SU-DHL-6 (cell line): Measurements from ENCODE around the gene SLC35F1.

ENCODE experiments used
- H2AFZ ChIP-seq: fragments of 200-600 bp; sonication (generic); 2 replicates; pipeline ENCODE4 v1.6.1; 2014; ENCODE audit warnings: low read depth, mild to moderate bottlenecking, moderate library complexity, mixed read lengths, antibody characterized with exemption, low read length; ENCODE audit not compliant: severe bottlenecking
- H3F3A ChIP-seq: fragments of 200-600 bp; shearing (Covaris generic); 2 replicates; pipeline ENCODE4 v1.6.0; 2016; ENCODE audit warnings: antibody characterized with exemption, mild to moderate bottlenecking; ENCODE audit not compliant: insufficient read depth
- H3K27ac ChIP-seq: fragments of 200-600 bp; sonication (generic); 2 replicates; pipeline ENCODE4 v1.5.1; 2016; ENCODE audit warnings: low read depth, mild to moderate bottlenecking, low read length, moderate library complexity, mixed read lengths
- H3K27me3 ChIP-seq: fragments of 200-600 bp; sonication (generic), shearing (Covaris generic); 2 replicates; pipeline ENCODE4 v1.6.0; 2014; ENCODE audit warnings: mild to moderate bottlenecking, low read length
- H3K36me3 ChIP-seq: fragments of 200-600 bp; sonication (generic); 2 replicates; pipeline ENCODE4 v1.6.1; 2014; ENCODE audit warnings: mild to moderate bottlenecking, low read length, mixed read lengths
- H3K4me2 ChIP-seq: fragments of 300-600, 200-600 bp; shearing (Covaris generic), sonication (generic); 2 replicates; pipeline ENCODE4 v1.6.0; 2014; ENCODE audit warnings: low read length, low read depth, mild to moderate bottlenecking; ENCODE audit not compliant: poor library complexity, severe bottlenecking
- H3K4me3 ChIP-seq: fragments of 200-600 bp; sonication (generic); 2 replicates; pipeline ENCODE4 v1.5.1; 2014; ENCODE audit warnings: antibody characterized with exemption, low read length, mild to moderate bottlenecking, mixed read lengths; ENCODE audit not compliant: insufficient read depth, poor library complexity, severe bottlenecking
- H3K79me2 ChIP-seq: fragments of 200-600 bp; sonication (generic); 2 replicates; pipeline ENCODE4 v1.6.1; 2014; ENCODE audit warnings: mild to moderate bottlenecking, low read length, moderate library complexity; ENCODE audit not compliant: insufficient read depth
- H3K9ac ChIP-seq: fragments of 200-600 bp; sonication (generic); 2 replicates; pipeline ENCODE4 v1.7.0; 2014; ENCODE audit warnings: mild to moderate bottlenecking, low read length
- H3K9me2 ChIP-seq: fragments of 200-600 bp; sonication (generic); replicated peaks from 2 replicates; pipeline ENCODE4 v1.6.1; 2014; ENCODE audit warnings: low read length; ENCODE audit not compliant: insufficient read depth
- H3K9me3 ChIP-seq: fragments of 200-600 bp; sonication (generic); 2 replicates; pipeline ENCODE4 v1.6.1; 2014; ENCODE audit warnings: low read length, mixed read lengths; ENCODE audit not compliant: insufficient read depth
- H4K20me1 ChIP-seq: fragments of 200-600 bp; sonication (generic); 2 replicates; pipeline ENCODE4 v1.6.1; 2014; ENCODE audit warnings: low read depth, mild to moderate bottlenecking, antibody characterized with exemption, low read length, moderate library complexity, mixed read lengths
- EZH2phosphoT487 ChIP-seq: fragments of 200-600 bp; sonication (generic), shearing (Covaris generic); conservative IDR thresholded peaks from 2 replicates; pipeline ENCODE4 v1.6.1; 2018; ENCODE audit warnings: mild to moderate bottlenecking, antibody characterized with exemption, low read length, moderate library complexity, mixed read lengths
- TF ChIP-seq, protein P1 (sequence below): fragments of 200-600 bp; sonication (generic); IDR thresholded peaks from one replicate; pipeline ENCODE4 v1.5.1; 2017; ENCODE audit warnings: antibody characterized with exemption, mild to moderate bottlenecking, low read length, moderate library complexity; ENCODE audit not compliant: insufficient read depth, poor library complexity, severe bottlenecking

Gene SLC35F1

DNA sequence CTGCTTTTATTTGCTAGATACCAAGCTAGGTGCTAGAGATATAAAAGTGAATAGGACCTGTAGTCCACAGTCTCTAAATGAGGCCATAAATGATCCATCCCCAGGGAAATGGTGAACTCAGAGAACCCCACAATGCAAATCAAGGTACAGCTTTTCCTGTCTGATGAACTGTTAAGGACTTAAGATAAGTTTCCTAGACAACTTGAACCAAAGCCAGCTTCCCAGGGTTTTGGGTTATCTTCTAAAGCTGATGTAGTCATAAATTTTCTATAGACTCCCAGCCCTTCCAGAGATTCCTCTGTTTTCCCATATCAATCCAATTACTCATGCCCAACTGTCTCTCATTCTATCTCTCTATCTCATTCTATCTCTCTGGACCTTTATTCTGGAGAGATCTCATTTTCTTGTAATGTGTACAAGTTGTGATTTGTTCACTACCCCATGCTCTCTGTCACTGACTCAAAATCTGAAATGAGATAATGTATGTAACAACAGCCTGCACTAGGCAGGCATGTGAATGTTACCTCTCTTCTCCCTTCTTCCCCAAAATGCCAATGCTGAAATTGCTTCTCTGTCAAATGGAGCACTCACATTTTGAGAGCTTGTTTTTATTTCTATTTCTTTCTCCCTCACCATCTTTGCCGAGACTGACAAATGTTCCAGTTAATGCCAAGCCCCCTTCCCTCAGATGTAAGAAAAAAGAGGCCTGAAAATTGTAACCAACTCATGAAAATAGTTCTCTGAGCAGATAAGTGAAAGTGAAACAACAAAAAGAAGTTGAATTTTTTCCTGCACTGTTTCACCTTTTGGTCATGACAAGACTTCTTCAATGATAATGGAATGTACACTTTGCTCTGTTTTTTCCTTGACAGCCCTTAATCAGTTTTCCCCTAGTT lies 279.9 kb downstream of the SLC35F1 start:
- H4K20me1 ChIP-seq = no peaks in the 10 kb centered on the region
- H3K36me3 ChIP-seq = no peaks in the 10 kb centered on the region
- no peaks in the 10 kb centered on the region for H3F3A ChIP-seq
- TF ChIP-seq, protein P1, sequence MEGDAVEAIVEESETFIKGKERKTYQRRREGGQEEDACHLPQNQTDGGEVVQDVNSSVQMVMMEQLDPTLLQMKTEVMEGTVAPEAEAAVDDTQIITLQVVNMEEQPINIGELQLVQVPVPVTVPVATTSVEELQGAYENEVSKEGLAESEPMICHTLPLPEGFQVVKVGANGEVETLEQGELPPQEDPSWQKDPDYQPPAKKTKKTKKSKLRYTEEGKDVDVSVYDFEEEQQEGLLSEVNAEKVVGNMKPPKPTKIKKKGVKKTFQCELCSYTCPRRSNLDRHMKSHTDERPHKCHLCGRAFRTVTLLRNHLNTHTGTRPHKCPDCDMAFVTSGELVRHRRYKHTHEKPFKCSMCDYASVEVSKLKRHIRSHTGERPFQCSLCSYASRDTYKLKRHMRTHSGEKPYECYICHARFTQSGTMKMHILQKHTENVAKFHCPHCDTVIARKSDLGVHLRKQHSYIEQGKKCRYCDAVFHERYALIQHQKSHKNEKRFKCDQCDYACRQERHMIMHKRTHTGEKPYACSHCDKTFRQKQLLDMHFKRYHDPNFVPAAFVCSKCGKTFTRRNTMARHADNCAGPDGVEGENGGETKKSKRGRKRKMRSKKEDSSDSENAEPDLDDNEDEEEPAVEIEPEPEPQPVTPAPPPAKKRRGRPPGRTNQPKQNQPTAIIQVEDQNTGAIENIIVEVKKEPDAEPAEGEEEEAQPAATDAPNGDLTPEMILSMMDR = no peak
- no peak for TF ChIP-seq EZH2phosphoT487
- H3K27ac ChIP-seq = no peak overlapping the region
- no peak overlapping the region for H3K4me2 ChIP-seq
- H3K9me3 ChIP-seq = no peaks in the 10 kb centered on the region
- no peak overlapping the region for H3K9ac ChIP-seq
- no peaks in the 10 kb centered on the region for H3K9me2 ChIP-seq
- H3K79me2 ChIP-seq = no peaks in the 10 kb centered on the region
- H2AFZ ChIP-seq = no peak overlapping the region
- H3K27me3 ChIP-seq = no peaks in the 10 kb centered on the region
- no peak overlapping the region for H3K4me3 ChIP-seq

DNA sequence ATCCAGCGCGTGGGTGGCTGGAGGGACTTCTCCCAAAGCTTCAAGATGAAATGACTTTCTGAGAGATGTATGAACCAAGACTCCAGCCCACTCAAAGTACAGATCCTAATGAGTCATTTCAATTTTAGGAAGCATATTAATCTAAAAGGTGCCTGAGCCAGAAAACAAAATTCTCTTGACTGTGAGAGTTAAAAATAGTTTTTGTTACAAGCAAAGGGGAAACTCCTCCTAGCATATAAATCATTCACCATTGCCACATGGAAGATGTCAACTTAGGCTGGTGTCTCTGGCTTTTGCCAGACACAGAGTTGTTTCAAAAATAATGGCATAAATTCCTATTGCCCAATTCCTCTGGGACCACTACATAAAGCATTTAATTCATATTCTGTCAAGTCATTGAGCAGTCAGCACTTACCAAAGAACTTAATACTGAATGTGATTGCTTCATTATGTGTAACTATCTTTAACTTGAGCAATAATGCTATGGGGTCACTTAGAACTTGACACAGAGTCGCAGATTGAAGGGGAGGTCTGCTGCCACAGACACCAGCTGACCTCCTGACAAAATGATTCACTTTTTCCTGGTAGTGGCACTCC lies 280.6 kb downstream of the SLC35F1 start:
- H3K9me3 ChIP-seq = no peaks in the 10 kb centered on the region
- no peak overlapping the region for H3K4me3 ChIP-seq

DNA sequence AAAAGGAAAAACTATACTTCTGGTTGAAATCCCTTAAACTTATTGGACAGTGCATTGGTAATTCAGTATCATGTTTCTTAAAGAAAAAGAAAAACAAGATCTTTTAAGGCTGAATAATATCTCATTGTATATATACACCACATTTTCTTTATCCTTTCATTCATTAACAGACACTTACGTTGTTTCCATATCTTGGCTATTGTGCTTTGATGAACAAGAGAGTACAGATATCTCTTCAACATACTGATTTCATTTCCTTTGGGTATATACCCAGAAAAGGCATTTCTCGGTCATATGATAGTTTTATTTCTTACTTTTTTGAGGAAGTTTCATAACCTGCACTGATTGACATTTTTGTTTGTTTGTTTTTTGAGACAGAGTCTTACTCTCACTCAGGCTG lies 281.5 kb downstream of the SLC35F1 start:
- Histone ChIP-seq H3K4me2 (no peak overlapping the region), H3K9me3 (no peaks in the 10 kb centered on the region), H3K9me2 (no peaks in the 10 kb centered on the region), H4K20me1 (no peaks in the 10 kb centered on the region), H3K36me3 (no peaks in the 10 kb centered on the region), H3K27ac (no peak overlapping the region), H3F3A (no peaks in the 10 kb centered on the region), H3K9ac (no peak overlapping the region), H3K79me2 (no peaks in the 10 kb centered on the region), H3K27me3 (no peaks in the 10 kb centered on the region), H2AFZ (no peak overlapping the region), H3K4me3 (no peak overlapping the region)
- TF ChIP-seq EZH2phosphoT487 = no peak
- TF ChIP-seq, protein P1 = no peak

More for the DNA sequence above, 280.6 kb downstream of the SLC35F1 start:
- no peaks in the 10 kb centered on the region for H3K9me2 ChIP-seq
- no peak for TF ChIP-seq EZH2phosphoT487
- TF ChIP-seq, protein P1 = no peak
- H3F3A ChIP-seq = no peaks in the 10 kb centered on the region
- H3K9ac ChIP-seq = no peak overlapping the region
- no peaks in the 10 kb centered on the region for H3K36me3 ChIP-seq
- H3K27me3 ChIP-seq = no peaks in the 10 kb centered on the region
- H3K4me2 ChIP-seq = no peak overlapping the region
- no peaks in the 10 kb centered on the region for H3K79me2 ChIP-seq
- no peak overlapping the region for H2AFZ ChIP-seq
- H3K27ac ChIP-seq = no peak overlapping the region
- no peaks in the 10 kb centered on the region for H4K20me1 ChIP-seq
